IPS-18c (cell line): ENCODE data around the gene EIF4G1.

Experiments
- H3K4me3 ChIP-seq: 2 replicates; pipeline ENCODE4 v1.7.0; 2013; ENCODE audit warnings: low read depth, mild to moderate bottlenecking, low read length, moderate library complexity; ENCODE audit not compliant: insufficient read depth
- H3K9me3 ChIP-seq: one replicate; pipeline ENCODE4 v1.6.1; 2013; ENCODE audit warnings: mild to moderate bottlenecking, low read length, moderate library complexity; ENCODE audit not compliant: control insufficient read depth, insufficient read depth

The EIF4G1 gene

DNA sequence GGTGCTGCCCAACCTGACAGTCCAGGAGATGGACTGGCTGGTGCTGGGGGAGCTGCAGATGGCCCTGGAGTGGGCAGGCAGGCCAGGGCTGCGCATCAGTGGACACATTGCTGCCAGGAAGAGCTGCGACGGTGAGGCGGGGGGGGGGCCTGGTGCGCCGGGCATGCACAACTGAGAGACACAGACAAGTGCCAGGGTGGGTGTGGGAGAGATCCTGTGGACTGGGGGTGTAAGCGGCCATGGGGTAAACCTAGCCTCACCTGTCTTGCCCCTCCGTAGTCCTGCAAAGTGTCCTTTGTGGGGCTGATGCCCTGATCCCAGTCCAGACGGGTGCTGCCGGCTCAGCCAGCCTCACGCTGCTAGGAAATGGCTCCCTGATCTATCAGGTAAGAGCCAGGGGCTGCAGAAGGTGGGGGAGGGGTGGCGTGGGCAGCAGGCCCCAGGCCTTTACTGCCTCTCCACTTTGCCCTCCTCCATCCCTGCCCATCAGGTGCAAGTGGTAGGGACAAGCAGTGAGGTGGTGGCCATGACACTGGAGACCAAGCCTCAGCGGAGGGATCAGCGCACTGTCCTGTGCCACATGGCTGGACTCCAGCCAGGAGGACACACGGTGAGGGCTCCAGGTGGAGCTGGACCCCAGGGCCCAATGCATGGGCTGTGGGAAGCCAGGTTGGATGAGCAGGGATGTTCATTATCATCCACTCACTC is 68.8 kb downstream of the EIF4G1 start:
- H3K4me3 ChIP-seq, result no peak overlapping the region
- no peaks in the 10 kb centered on the region for H3K9me3 ChIP-seq

- H3K9me3 ChIP-seq, result no peaks in the 10 kb centered on the region
- H3K4me3 ChIP-seq, result no peak overlapping the region
These were observed 69.9 kb downstream of the EIF4G1 start for GRCh38 chr3:184384342-184384741.
